Body of pancreas (tissue), 4 donors: ENCODE measurements around the gene ADAMTS15.

Source experiments
- CTCF ChIP-seq, 7 experiments: fragments of 450-650 bp in 4 of 7; fragments of 200-600 bp in 3 of 7; sonication (generic) in 3 of 7; IDR thresholded peaks; one replicate each; pipeline ENCODE4 v1.5.1; 2016 to 2019; ENCODE audit warnings: antibody characterized with exemption in 7 of 7
- POLR2A ChIP-seq, 3 donors: fragments of 450-650 bp; IDR thresholded peaks; one replicate each; pipeline ENCODE4 v1.6.1; 2016; ENCODE audit warnings: antibody characterized with exemption in 3 of 3, mild to moderate bottlenecking in 2 of 3

- TF ChIP-seq CTCF (IDR thresholded peaks at IDR 0.05), result no peak
- TF ChIP-seq POLR2A (IDR thresholded peaks at IDR 0.05), result no peak
Measured at GRCh38 chr11:130459521-130459920, 11.1 kb downstream of the ADAMTS15 start.
